HepG2 (cell line): ENCODE data around the gene PMEPA1. TPM values are rescaled to one million over a fixed set of nuclear protein-coding genes. Genes with fewer than 3 reads are reported as not detected.
A peak's percentile ranks its signal among the peaks of the same experiment; 100 is the strongest.

Source experiments
- ATAC-seq: fragments of 200-7000 bp; cut with Tn5 transposase; 3 replicates; pipeline ENCODE4 v1.9.1; 2020; ENCODE audit warnings: mild to moderate bottlenecking, moderate library complexity
- BruUV-seq: library from RNA; stranded (reverse); fragments of 400-500 nt; replicated peaks from 2 replicates; lab custom pipeline; 2021; lab: Mats Ljungman, UMichigan
- CTCF ChIA-PET: fragments of 300-600 bp; formaldehyde crosslinking; extraction: SDS; loops from one replicate; lab custom pipeline; 2021; ENCODE audit warnings: low total read pairs, inconsistent platforms, low intra/inter-chr PET ratio; lab: Yijun Ruan, JAX
- POLR2A ChIA-PET: fragments of 350-600 bp; sonication (Branson Sonifier 250); formaldehyde crosslinking; loops from one replicate; lab custom pipeline; 2020; ENCODE audit warnings: antibody characterized with exemption, inconsistent platforms; lab: Yijun Ruan, JAX
- DNase-seq: peaks from one replicate; pipeline ENCODE4 v3.0.0-alpha.2; 2015; ENCODE audit warnings: low spot score
- FAIRE-seq: peaks from 3 replicates; lab custom pipeline; 2011; peaks lifted over from hg19 to GRCh38; lab: Jason Lieb, UNC
- H2AFZ ChIP-seq: one replicate; pipeline ENCODE4 v1.6.1; 2011; ENCODE audit warnings: low read length, inconsistent platforms
- H3K27ac ChIP-seq: fragments of 300-600 bp; 3 replicates; pipeline ENCODE4 v1.8.0; 2011; ENCODE audit warnings: mixed run types, mild to moderate bottlenecking, mixed read lengths, low read length, inconsistent platforms; ENCODE audit not compliant: insufficient read depth; ENCODE audit errors: extremely low read length
- H3K27me3 ChIP-seq, 2 experiments: fragments of 200-600 bp in 1 of 2; 2 replicates in 1 of 2; 3 replicates in 1 of 2; pipeline versions ENCODE4 v1.6.0 to v1.8.0; 2011; ENCODE audit warnings: low read length in 2 of 2, mild to moderate bottlenecking in 2 of 2, moderate library complexity in 2 of 2, inconsistent platforms in 1 of 2; ENCODE audit not compliant: insufficient read depth in 2 of 2, control insufficient read depth in 1 of 2
- H3K36me3 ChIP-seq, 2 experiments: fragments of 200-600 bp in 1 of 2; replicated peaks in 1 of 2; 2 replicates in 1 of 2; 3 replicates in 1 of 2; pipeline versions ENCODE4 v1.5.1 to v1.8.0; 2011; ENCODE audit warnings: low read length in 2 of 2, inconsistent platforms in 1 of 2; ENCODE audit not compliant: insufficient read depth in 2 of 2, control insufficient read depth in 1 of 2
- H3K4me1 ChIP-seq: 2 replicates; pipeline ENCODE4 v1.5.1; 2012; ENCODE audit warnings: low read length, inconsistent platforms; ENCODE audit not compliant: insufficient read depth
- H3K4me2 ChIP-seq: 2 replicates; pipeline ENCODE4 v1.6.0; 2011; ENCODE audit warnings: low read depth, low read length, inconsistent platforms
- H3K4me3 ChIP-seq, 3 experiments: fragments of 200-600 bp in 1 of 3; sonication (generic), shearing (Covaris generic) in 1 of 3; replicated peaks in 1 of 3; 2 replicates each; pipeline ENCODE4 v1.5.1; 2011 to 2016; ENCODE audit warnings: low read length in 3 of 3, inconsistent platforms in 2 of 3, low read depth in 2 of 3, mild to moderate bottlenecking in 2 of 3, control low read depth in 1 of 3, mixed read lengths in 1 of 3; ENCODE audit not compliant: insufficient read depth in 1 of 3
- H3K79me2 ChIP-seq: one replicate; pipeline ENCODE4 v1.6.1; 2011; ENCODE audit warnings: low read length, inconsistent platforms; ENCODE audit not compliant: insufficient read depth
- H3K9ac ChIP-seq: 2 replicates; pipeline ENCODE4 v1.6.0; 2011; ENCODE audit warnings: mild to moderate bottlenecking, low read depth, low read length, inconsistent platforms; ENCODE audit not compliant: insufficient read depth
- H3K9me3 ChIP-seq: 2 replicates; pipeline ENCODE4 v1.5.1; 2012; ENCODE audit warnings: mild to moderate bottlenecking, low read length
- H4K20me1 ChIP-seq: 2 replicates; pipeline ENCODE4 v1.6.0; 2011; ENCODE audit warnings: inconsistent platforms, mild to moderate bottlenecking, low read length, moderate library complexity; ENCODE audit not compliant: insufficient read depth
- FOXA3 ChIP-seq: IDR thresholded peaks from 2 replicates; pipeline ENCODE4 v1.6.1; 2016; ENCODE audit warnings: missing genetic modification reagents, missing compliant biosample characterization
- GZF1 ChIP-seq: sonication (generic); formaldehyde crosslinking; IDR thresholded peaks from 2 replicates; pipeline ENCODE4 v1.5.1; 2020; ENCODE audit warnings: mild to moderate bottlenecking, missing genetic modification reagents
- HNRNPK ChIP-seq: fragments of 200-400 bp; formaldehyde crosslinking; IDR thresholded peaks from 2 replicates; pipeline ENCODE4 v1.6.1; 2018; ENCODE audit warnings: low read length, low read depth, moderate library complexity, mild to moderate bottlenecking; ENCODE audit not compliant: poor library complexity, severe bottlenecking
- STAG1 ChIP-seq: sonication (generic); formaldehyde crosslinking; IDR thresholded peaks from 2 replicates; pipeline ENCODE4 v1.4.0; 2020; ENCODE audit warnings: missing genetic modification reagents
- TP53 ChIP-seq: sonication (generic); formaldehyde crosslinking; conservative IDR thresholded peaks from 2 replicates; pipeline ENCODE4 v1.4.0; 2020; ENCODE audit warnings: missing genetic modification reagents
- ZFP90 ChIP-seq: sonication (generic); formaldehyde crosslinking; IDR thresholded peaks from 2 replicates; pipeline ENCODE4 v1.8.0; 2022; ENCODE audit warnings: missing genetic modification reagents, mild to moderate bottlenecking, inconsistent platforms, borderline replicate concordance
- WGBS: methylation state at CpG from one replicate; pipeline ENCODE4 v1.1.6; 2017; ENCODE audit warnings: low lambda C conversion rate; 5-methylcytosine and 5-hydroxymethylcytosine counted together
- in situ Hi-C: cut with HindIII; loops from 2 replicates; pipeline ENCODE4 v1.10.0; 2017; ENCODE audit warnings: low pct_unique_long_range_greater_than_20kb; ENCODE audit not compliant: extremely low pct_ligation_motif_present
- intact Hi-C: fragments of 100-400 bp; cut with micrococcal nuclease; formaldehyde crosslinking; loops from one replicate; pipeline ENCODE4 v1.10.0; 2022; ENCODE audit not compliant: unreplicated experiment
- polyA plus RNA-seq, 8 experiments: library from polyadenylated mRNA; depleted of rRNA in 3 of 8; stranded (reverse) in 7 of 8; unstranded in 1 of 8; fragments of >200 nt; fragmentation: Illumina TruSeq in 4 of 8; extraction: Trizol in 4 of 8; gene quantifications; 2 replicates each; pipeline versions ENCODE4 v1.2.1 to v1.2.3, GENCODE V29; 2011 to 2016; ENCODE audit warnings: low read depth in 4 of 8, missing spikeins in 1 of 8, mixed read lengths in 1 of 8; ENCODE audit not compliant: insufficient read depth in 1 of 8
- total RNA-seq, 5 experiments: library from RNA; depleted of rRNA; stranded (reverse); fragments of >200 nt; fragmentation: Illumina TruSeq; extraction: Trizol; gene quantifications; 2 replicates each; pipeline ENCODE4 v1.2.3, GENCODE V29; 2016; ENCODE audit warnings: low read depth in 1 of 5
- TF ChIP-seq, protein P1 (sequence below): sonication (generic); formaldehyde crosslinking; IDR thresholded peaks from 2 replicates; pipeline ENCODE4 v1.8.0; 2022; ENCODE audit warnings: missing genetic modification reagents, mild to moderate bottlenecking, borderline replicate concordance
- TF ChIP-seq, protein P2 (sequence below): sonication (generic); formaldehyde crosslinking; IDR thresholded peaks from 2 replicates; pipeline ENCODE4 v1.5.1; 2020; ENCODE audit warnings: mild to moderate bottlenecking, missing genetic modification reagents
- TF ChIP-seq, protein P3 (sequence below): sonication (generic); formaldehyde crosslinking; IDR thresholded peaks from 2 replicates; pipeline ENCODE4 v1.9.0; 2022; ENCODE audit warnings: missing genetic modification reagents, mild to moderate bottlenecking, borderline replicate concordance

PMEPA1 gene
- total and polyA plus RNA-seq, 2 of the 13 experiments (the other 11 are each of a cell fraction or from before 2014, with no cell fraction given), result not detected

DNA sequence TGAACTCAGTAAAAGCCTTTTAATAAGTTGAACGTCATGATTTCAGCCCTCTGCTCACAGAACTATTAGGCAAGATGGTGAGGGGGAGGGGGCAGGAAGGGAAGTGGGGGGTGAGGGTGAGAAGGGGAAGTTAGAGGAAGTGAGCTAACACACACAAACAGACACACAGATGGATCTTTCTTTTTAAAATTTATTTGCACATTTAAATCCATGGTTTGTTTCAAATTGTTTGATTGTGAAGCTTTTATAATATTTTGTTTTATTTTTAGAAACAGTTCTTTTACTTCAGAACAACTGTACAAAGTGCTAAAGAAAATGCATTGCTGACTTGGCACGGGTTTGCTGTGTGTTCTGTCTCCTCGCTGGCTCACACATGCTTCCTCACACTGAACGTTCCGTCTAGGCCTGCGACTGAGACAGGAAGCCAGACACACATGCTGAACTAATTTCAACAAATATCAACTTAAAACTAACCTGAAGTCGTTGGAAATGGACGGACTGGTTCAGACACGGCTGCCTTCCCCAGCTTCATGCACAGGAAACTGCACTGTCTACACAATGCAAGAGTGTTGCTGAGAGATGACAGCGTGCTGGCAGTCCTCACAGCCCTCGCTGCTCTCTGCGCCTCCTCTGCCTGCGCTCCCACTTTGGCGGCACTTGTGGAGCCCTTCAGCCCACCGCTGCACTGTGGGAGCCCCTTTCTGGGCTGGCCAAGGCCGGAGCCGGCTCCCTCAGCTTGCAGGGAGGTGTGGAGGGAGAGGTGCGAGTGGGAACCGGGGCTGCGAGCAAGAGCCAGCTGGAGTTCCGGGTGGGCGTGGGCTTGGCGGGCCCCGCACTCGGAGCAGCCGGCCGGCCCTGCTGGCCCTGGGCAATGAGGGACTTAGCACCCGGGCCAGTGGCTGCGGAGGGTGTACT is 81.5 kb downstream of the PMEPA1 start:
- DNase-seq, result no peak

DNA sequence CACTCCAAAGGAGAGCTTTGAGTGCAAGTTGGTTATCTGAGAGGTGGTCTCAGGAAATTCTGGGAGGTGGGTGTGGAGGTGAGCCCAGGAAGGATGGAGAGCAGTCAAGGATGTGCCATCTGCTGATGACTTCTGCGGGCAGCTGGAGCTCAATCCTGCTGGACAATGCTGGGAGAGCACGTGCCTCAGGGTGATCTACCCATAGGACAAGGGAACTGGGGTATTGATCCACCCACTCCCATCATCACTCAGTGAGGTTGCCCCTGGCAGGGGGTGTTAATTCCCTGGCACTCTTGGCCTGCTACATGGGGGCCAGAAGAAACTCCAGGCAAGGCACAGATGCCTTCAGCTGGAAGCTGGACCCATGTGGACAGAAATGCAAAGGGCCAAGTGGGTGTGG is 82.5 kb downstream of the PMEPA1 start:
- Histone ChIP-seq H3K4me2 (no peak overlapping the region), H3K79me2 (no peaks in the 10 kb centered on the region), H2AFZ (no peak overlapping the region), H3K4me1 (no peaks in the 10 kb centered on the region), H4K20me1 (no peaks in the 10 kb centered on the region), H3K27ac (no peak overlapping the region), H3K9me3 (peaks cover 9% of the 10 kb centered on the region; the same call in 1 of the 2 replicates), H3K9ac (no peak overlapping the region), H3K36me3 (no peaks in the 10 kb centered on the region), H3K4me3 (no peak overlapping the region), H3K27me3 (peaks cover 0 to 34% of the 10 kb centered on the region in 2 experiments; a peak in 3 of 5 replicates)
- no TSS peak for BruUV-seq
- 11% methylated on average over 2 of the region's 2 CpGs for WGBS
- ChIA-PET CTCF (no interaction called here), POLR2A (no interaction called here)
- DNase-seq (no peak), ATAC-seq (no peak), FAIRE-seq (no peak)
- in situ Hi-C loops (no loop called here), intact Hi-C loops (no loop called here)
- TF ChIP-seq STAG1 (CRISPR knock-in tag) (no peak), TP53 (CRISPR knock-in tag) (no peak), ZFP90 (CRISPR knock-in tag) (no peak), FOXA3 (CRISPR knock-in tag) (no peak), GZF1 (CRISPR knock-in tag) (no peak)
- TF ChIP-seq, protein P1, sequence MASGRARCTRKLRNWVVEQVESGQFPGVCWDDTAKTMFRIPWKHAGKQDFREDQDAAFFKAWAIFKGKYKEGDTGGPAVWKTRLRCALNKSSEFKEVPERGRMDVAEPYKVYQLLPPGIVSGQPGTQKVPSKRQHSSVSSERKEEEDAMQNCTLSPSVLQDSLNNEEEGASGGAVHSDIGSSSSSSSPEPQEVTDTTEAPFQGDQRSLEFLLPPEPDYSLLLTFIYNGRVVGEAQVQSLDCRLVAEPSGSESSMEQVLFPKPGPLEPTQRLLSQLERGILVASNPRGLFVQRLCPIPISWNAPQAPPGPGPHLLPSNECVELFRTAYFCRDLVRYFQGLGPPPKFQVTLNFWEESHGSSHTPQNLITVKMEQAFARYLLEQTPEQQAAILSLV (CRISPR knock-in tag), result no peak
- TF ChIP-seq, protein P2, sequence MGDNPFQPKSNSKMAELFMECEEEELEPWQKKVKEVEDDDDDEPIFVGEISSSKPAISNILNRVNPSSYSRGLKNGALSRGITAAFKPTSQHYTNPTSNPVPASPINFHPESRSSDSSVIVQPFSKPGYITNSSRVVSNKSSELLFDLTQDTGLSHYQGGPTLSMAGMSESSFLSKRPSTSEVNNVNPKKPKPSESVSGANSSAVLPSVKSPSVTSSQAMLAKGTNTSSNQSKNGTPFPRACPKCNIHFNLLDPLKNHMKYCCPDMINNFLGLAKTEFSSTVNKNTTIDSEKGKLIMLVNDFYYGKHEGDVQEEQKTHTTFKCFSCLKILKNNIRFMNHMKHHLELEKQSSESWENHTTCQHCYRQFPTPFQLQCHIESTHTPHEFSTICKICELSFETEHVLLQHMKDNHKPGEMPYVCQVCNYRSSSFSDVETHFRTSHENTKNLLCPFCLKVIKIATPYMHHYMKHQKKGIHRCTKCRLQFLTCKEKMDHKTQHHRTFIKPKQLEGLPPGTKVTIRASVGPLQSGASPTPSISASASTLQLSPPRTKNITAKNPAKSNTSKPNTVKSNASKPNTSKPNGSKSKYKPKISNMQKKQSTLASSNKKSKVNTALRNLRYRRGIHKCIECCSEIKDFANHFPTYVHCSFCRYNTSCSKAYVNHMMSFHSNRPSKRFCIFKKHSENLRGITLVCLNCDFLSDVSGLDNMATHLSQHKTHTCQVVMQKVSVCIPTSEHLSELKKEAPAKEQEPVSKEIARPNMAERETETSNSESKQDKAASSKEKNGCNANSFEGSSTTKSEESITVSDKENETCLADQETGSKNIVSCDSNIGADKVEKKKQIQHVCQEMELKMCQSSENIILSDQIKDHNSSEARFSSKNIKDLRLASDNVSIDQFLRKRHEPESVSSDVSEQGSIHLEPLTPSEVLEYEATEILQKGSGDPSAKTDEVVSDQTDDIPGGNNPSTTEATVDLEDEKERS, result no peak

More for the DNA sequence above, 81.5 kb downstream of the PMEPA1 start:
- WGBS, result 48% methylated on average over 29 of the region's 29 CpGs
- FAIRE-seq, result no peak
- no peaks in the 10 kb centered on the region for H3K36me3 ChIP-seq
- TF ChIP-seq, protein P3, sequence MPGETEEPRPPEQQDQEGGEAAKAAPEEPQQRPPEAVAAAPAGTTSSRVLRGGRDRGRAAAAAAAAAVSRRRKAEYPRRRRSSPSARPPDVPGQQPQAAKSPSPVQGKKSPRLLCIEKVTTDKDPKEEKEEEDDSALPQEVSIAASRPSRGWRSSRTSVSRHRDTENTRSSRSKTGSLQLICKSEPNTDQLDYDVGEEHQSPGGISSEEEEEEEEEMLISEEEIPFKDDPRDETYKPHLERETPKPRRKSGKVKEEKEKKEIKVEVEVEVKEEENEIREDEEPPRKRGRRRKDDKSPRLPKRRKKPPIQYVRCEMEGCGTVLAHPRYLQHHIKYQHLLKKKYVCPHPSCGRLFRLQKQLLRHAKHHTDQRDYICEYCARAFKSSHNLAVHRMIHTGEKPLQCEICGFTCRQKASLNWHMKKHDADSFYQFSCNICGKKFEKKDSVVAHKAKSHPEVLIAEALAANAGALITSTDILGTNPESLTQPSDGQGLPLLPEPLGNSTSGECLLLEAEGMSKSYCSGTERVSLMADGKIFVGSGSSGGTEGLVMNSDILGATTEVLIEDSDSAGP (CRISPR knock-in tag), result no peak
- TF ChIP-seq HNRNPK, result peak; percentile 57
- TF ChIP-seq, all 625 proteins: peak for 1
- Histone ChIP-seq H3K9me3 (peaks cover 9% of the 10 kb centered on the region; the same call in 1 of the 2 replicates), H3K79me2 (no peaks in the 10 kb centered on the region), H3K27me3 (peaks cover 0 to 28% of the 10 kb centered on the region in 2 experiments; a peak in 3 of 5 replicates), H4K20me1 (no peaks in the 10 kb centered on the region), H3K4me3 (no peak overlapping the region), H3K9ac (no peak overlapping the region), H3K4me2 (no peak overlapping the region), H3K4me1 (no peaks in the 10 kb centered on the region), H2AFZ (no peak overlapping the region), H3K27ac (no peak overlapping the region)
- ChIA-PET POLR2A (interaction anchor here (0.6 kb wide), 1 partner anchor 1353 kb away, joined by 3 read pairs; no protein-coding TSS in a partner anchor), CTCF (no interaction called here)
- no TSS peak for BruUV-seq
- in situ Hi-C loops (no loop called here), intact Hi-C loops (no loop called here)
- ATAC-seq, result peak; percentile 39; the same call in 1 of the 3 replicates
